Tibial nerve (tissue), 4 donors: Measurements from ENCODE around the gene RELA.

Source experiments
- EP300 ChIP-seq, 2 donors: sonication (generic); formaldehyde crosslinking; IDR thresholded peaks; one replicate each; pipeline ENCODE4 v1.6.1; 2017; ENCODE audit warnings: antibody characterized with exemption in 2 of 2, mild to moderate bottlenecking in 1 of 2
- POLR2A ChIP-seq, 2 donors: fragments of 450-650 bp; IDR thresholded peaks; one replicate each; pipeline ENCODE4 v1.6.1; 2017; ENCODE audit warnings: antibody characterized with exemption in 2 of 2, mild to moderate bottlenecking in 2 of 2, moderate library complexity in 2 of 2
- TF ChIP-seq, protein P1 (sequence below), 5 experiments: fragments of 200-600 bp in 3 of 5; fragments of 450-650 bp in 2 of 5; sonication (generic) in 3 of 5; IDR thresholded peaks; one replicate each; pipeline ENCODE4 v1.5.1; 2016 to 2019; ENCODE audit warnings: antibody characterized with exemption in 5 of 5, mild to moderate bottlenecking in 3 of 5, moderate library complexity in 2 of 5

DNA sequence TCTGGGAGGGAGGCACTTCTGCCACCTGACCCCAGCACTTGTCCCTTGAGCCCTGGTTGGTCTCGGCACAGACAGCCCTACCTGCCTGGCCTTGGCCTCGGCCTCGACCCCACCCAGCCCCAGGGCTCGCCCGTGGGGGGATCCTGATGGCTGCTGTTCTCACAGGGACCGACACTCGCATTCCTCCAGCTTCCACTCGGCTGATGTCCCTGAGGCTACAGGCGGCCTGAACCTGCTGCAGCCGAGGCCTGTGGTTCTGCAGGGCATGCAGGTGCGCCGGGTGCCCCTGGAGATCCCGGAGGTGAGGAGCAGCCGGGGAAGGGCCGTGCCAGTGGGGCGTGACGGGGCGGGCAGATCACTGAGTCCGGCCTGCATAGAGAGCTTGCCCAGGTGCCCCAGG lies 42.0 kb downstream of the RELA start:
- TF ChIP-seq, protein P1, sequence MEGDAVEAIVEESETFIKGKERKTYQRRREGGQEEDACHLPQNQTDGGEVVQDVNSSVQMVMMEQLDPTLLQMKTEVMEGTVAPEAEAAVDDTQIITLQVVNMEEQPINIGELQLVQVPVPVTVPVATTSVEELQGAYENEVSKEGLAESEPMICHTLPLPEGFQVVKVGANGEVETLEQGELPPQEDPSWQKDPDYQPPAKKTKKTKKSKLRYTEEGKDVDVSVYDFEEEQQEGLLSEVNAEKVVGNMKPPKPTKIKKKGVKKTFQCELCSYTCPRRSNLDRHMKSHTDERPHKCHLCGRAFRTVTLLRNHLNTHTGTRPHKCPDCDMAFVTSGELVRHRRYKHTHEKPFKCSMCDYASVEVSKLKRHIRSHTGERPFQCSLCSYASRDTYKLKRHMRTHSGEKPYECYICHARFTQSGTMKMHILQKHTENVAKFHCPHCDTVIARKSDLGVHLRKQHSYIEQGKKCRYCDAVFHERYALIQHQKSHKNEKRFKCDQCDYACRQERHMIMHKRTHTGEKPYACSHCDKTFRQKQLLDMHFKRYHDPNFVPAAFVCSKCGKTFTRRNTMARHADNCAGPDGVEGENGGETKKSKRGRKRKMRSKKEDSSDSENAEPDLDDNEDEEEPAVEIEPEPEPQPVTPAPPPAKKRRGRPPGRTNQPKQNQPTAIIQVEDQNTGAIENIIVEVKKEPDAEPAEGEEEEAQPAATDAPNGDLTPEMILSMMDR (IDR thresholded peaks at IDR 0.05) = no peak
- TF ChIP-seq POLR2A (IDR thresholded peaks at IDR 0.05) (no peak), EP300 (IDR thresholded peaks at IDR 0.05) (no peak)
